ENCODE measurements around the gene CCR9. TPM values are rescaled to one million over a fixed set of nuclear protein-coding genes. Genes with fewer than 3 reads are reported as not detected.

Gene CCR9
- total RNA-seq, 2 donors from 2014 or later: not detected

DNA sequence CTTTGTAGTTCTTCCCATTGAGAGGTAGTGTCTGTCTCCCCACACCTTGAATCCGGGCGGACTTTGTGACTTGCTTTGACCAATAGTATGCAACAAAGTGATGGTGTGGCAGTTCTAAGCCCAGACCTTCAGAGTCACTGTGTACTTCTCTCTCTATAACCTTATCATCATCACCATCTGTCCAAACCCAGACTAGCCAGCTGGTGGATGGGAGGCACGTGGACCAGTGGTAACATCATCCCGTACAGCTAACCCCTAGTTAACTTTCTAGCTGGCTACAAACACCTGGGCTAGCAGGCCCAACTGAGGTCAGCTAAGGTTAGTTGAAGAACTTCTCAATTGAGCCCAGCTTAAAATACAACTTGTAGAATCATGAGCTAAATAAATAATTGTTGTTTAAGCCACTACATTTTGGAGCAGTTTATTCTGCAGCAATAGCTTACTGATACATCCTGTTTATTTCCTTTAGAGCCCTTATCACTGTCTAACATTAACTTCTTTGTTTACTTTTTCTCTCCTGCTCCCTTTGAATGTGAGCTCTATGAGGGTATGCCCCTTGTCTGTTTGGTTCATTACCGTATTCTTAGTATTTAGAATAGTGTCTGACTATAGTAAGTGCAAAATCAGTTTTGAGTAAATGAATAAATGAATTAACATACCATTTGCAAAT lies 11.5 kb upstream of the CCR9 start:
- Histone ChIP-seq H3K9me3 (no peaks in the 10 kb centered on the region), H3K27ac (no peak overlapping the region), H3K27me3 (no peaks in the 10 kb centered on the region), H3K36me3 (no peaks in the 10 kb centered on the region), H3K4me1 (no peaks in the 10 kb centered on the region), H3K4me3 (no peak overlapping the region)
- TF ChIP-seq, protein P1, sequence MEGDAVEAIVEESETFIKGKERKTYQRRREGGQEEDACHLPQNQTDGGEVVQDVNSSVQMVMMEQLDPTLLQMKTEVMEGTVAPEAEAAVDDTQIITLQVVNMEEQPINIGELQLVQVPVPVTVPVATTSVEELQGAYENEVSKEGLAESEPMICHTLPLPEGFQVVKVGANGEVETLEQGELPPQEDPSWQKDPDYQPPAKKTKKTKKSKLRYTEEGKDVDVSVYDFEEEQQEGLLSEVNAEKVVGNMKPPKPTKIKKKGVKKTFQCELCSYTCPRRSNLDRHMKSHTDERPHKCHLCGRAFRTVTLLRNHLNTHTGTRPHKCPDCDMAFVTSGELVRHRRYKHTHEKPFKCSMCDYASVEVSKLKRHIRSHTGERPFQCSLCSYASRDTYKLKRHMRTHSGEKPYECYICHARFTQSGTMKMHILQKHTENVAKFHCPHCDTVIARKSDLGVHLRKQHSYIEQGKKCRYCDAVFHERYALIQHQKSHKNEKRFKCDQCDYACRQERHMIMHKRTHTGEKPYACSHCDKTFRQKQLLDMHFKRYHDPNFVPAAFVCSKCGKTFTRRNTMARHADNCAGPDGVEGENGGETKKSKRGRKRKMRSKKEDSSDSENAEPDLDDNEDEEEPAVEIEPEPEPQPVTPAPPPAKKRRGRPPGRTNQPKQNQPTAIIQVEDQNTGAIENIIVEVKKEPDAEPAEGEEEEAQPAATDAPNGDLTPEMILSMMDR (IDR thresholded peaks at IDR 0.05): no peak
- no peak for DNase-seq (ENCODE audit: low spot score)

DNA sequence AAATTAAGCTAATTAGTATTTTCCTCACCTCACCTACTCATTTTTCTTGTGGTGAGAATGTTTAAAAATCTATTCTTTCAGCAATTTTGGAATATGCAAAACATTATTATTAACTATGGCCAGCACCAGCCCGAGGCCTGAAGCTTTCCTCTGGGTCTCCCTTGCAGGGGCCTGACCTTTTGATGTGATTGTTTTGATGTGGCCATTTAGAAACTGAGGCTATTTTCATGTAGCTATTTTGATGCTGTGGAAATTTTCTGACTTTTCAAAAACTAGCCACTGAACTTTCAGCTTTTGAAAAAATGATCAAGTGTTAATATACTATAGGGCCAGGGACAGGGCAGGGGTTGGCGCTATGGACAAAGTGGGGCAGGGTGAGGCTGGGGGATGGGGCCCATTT lies 8.2 kb upstream of the CCR9 start:
- TF ChIP-seq, protein P1 (IDR thresholded peaks at IDR 0.05): no peak
- no peak for DNase-seq (ENCODE audit: low spot score)
- no peak overlapping the region for H3K4me3 ChIP-seq
- H3K9me3 ChIP-seq: no peaks in the 10 kb centered on the region
- no peaks in the 10 kb centered on the region for H3K36me3 ChIP-seq
- H3K27me3 ChIP-seq: no peaks in the 10 kb centered on the region
- H3K27ac ChIP-seq: no peak overlapping the region
- H3K4me1 ChIP-seq: peaks cover 0 to 14% of the 10 kb centered on the region in 2 donors

DNA sequence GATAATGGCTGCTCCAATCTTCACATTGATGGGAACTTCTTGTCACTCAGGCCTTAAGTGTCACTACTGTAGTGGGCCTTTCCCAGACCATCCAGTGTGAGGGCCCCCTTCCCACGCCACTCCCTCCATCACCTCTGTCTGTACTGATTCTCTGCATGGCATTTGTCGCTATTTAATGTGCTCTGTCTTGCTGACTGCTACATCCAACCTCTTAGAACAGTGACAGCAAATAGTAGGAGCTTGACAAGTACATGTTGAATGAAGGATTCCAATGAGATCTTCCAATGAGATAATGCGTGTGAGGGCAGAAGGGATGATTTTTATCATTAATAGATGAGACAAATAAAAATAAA lies 5.6 kb upstream of the CCR9 start:
- Histone ChIP-seq H3K4me1 (peaks cover 0 to 14% of the 10 kb centered on the region in 2 donors), H3K4me3 (no peak overlapping the region), H3K27me3 (no peaks in the 10 kb centered on the region), H3K27ac (no peak overlapping the region), H3K36me3 (no peaks in the 10 kb centered on the region), H3K9me3 (no peaks in the 10 kb centered on the region)
- TF ChIP-seq, protein P1 (IDR thresholded peaks at IDR 0.05): no peak
- no peak for DNase-seq (ENCODE audit: low spot score)

DNA sequence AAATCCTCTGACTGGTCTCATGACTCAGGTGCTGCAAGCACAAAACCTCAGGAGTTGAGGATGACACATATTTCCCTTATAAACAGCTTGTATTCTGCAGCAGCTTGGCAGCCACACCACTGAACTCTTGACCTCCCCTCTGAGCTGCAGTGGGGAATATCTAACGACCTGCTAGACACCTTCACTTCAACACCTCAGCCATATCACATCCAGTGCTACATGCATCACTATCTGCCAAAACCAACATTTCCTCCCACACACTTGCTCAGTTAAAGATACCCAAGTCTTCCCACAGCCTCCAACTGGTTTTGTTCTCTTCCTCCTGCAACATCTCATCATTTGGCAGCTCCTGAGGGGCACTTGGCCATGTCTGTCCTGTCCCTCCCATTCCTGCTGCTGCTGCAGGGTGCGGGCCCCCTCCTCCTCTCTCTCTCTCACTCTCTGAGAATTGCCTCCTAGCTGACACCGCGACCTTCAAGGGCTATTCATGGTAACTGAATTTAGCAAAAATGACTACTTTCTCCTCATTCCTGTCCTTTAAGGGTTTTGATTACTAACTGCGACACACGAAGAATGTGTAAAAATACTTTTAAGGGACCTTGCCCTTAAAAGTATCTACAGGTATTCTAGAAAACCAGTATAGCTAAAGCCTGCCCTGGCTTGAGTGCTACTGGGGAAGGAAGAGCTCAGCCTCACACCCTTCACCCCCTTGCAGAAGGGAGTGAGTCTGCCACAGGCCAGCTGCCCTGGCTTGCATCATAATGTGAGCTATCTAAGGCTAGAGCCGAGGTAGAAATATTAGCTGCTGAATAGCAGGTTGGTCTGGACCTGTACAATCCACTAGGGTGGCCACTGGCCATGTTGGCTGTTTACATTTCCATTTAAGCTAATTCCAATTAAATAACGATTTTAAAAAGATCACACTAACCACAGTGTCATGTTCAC lies 5.0 kb upstream of the CCR9 start:
- Histone ChIP-seq H3K4me1 (peaks cover 0 to 14% of the 10 kb centered on the region in 2 donors), H3K4me3 (no peak overlapping the region), H3K27ac (no peak overlapping the region), H3K27me3 (no peaks in the 10 kb centered on the region), H3K9me3 (no peaks in the 10 kb centered on the region), H3K36me3 (no peaks in the 10 kb centered on the region)
- DNase-seq (ENCODE audit: low spot score): no peak
- TF ChIP-seq, protein P1 (IDR thresholded peaks at IDR 0.05): no peak

DNA sequence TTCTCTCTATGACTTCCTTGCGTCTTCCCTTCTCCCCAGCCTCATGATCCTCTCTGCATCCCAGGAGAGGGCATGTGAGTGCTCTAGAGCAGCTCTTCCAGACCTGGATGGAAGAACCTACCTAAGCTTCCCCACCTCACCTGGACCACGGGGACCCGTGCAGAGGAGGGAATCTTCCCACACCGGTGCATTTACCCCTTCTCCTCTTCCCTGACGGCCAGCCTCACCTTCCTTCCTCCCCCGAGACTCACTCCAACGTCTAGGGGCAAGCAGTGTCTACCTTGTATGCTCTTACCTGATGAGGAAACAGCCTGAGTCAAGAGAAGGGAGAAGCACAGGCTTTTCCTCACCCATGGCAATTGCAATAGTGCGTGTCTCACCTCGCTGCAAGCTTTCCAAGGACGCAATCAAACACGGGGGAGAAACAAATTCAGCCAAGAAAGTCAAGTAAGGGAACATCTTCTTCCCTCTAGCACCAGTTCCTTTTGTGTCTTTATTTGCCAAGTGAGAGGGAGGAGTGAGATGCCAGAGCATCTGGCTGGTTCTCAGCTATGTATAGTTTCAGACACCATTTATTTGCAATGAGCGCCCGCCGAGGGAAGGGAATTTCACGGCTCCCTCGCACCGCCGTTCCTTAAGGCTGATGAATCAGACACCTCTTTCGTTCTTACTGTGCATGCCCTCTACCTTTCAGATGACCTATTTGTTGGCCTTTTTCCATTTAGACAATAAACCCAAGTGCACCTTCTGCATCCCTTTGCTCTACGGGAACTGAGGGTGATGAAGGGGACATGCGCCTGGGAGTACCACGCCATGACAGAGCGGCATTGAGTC lies 1.8 kb upstream of the CCR9 start:
- no peaks in the 10 kb centered on the region for H3K9me3 ChIP-seq
- DNase-seq (ENCODE audit: low spot score): no peak
- TF ChIP-seq, protein P1 (IDR thresholded peaks at IDR 0.05): no peak

More for the DNA sequence above, 1.8 kb upstream of the CCR9 start:
- Histone ChIP-seq H3K27ac (no peak overlapping the region), H3K36me3 (no peaks in the 10 kb centered on the region), H3K27me3 (no peaks in the 10 kb centered on the region), H3K4me1 (peaks cover 0 to 14% of the 10 kb centered on the region in 2 donors), H3K4me3 (no peak overlapping the region)

Data from right atrium auricular region (tissue), 2 donors.